Keratinocyte (primary cell): Measurements from ENCODE around the gene GHRH. TPM values are rescaled to one million over a fixed set of nuclear protein-coding genes. Genes with fewer than 3 reads are reported as not detected.

Experiments
- DNase-seq: peaks from one replicate; pipeline ENCODE4 v3.0.0-alpha.2; 2011; ENCODE audit warnings: low read depth, missing footprints, low spot score
- FAIRE-seq: peaks from 2 replicates; lab custom pipeline; 2011; peaks lifted over from hg19 to GRCh38; lab: Jason Lieb, UNC
- H2AFZ ChIP-seq: 2 replicates; pipeline ENCODE4 v1.6.0; 2012; ENCODE audit warnings: low read length, control low read depth, inconsistent platforms; ENCODE audit not compliant: control insufficient read depth
- H3K27ac ChIP-seq: 2 replicates; pipeline ENCODE4 v1.5.1; 2011; ENCODE audit warnings: low read length; ENCODE audit not compliant: control insufficient read depth, insufficient read depth
- H3K27me3 ChIP-seq: 3 replicates; pipeline ENCODE4 v1.6.0; 2011; ENCODE audit warnings: low read length; ENCODE audit not compliant: control insufficient read depth, insufficient read depth; ENCODE audit errors: extremely low read depth
- H3K36me3 ChIP-seq, 2 experiments: 2 replicates in 1 of 2; 3 replicates in 1 of 2; pipeline ENCODE4 v1.5.1; 2011; ENCODE audit warnings: low read length in 2 of 2, mild to moderate bottlenecking in 1 of 2; ENCODE audit not compliant: control insufficient read depth in 2 of 2, insufficient read depth in 2 of 2; ENCODE audit errors: extremely low read depth in 1 of 2
- H3K4me1 ChIP-seq: 3 replicates; pipeline ENCODE4 v1.5.1; 2011; ENCODE audit warnings: low read length; ENCODE audit not compliant: control insufficient read depth, insufficient read depth; ENCODE audit errors: extremely low read depth
- H3K4me2 ChIP-seq: 3 replicates; pipeline ENCODE4 v1.6.0; 2011; ENCODE audit warnings: low read depth, low read length; ENCODE audit not compliant: control insufficient read depth, insufficient read depth; ENCODE audit errors: extremely low read depth
- H3K4me3 ChIP-seq, 3 experiments: fragments of 200-600 bp in 1 of 3; sonication (generic) in 1 of 3; 2 replicates in 2 of 3; 3 replicates in 1 of 3; pipeline ENCODE4 v1.5.1; 2011 to 2016; ENCODE audit warnings: low read length in 3 of 3, mild to moderate bottlenecking in 3 of 3, control low read depth in 2 of 3, inconsistent platforms in 1 of 3, low read depth in 1 of 3, mixed read lengths in 1 of 3, mixed run types in 1 of 3, moderate library complexity in 1 of 3; ENCODE audit not compliant: control insufficient read depth in 2 of 3, insufficient read depth in 2 of 3; ENCODE audit errors: extremely low read depth in 1 of 3
- H3K79me2 ChIP-seq: 2 replicates; pipeline ENCODE4 v1.6.0; 2012; ENCODE audit warnings: low read length; ENCODE audit not compliant: control insufficient read depth, insufficient read depth
- H3K9ac ChIP-seq: 3 replicates; pipeline ENCODE4 v1.6.0; 2011; ENCODE audit warnings: low read length; ENCODE audit not compliant: control insufficient read depth, insufficient read depth; ENCODE audit errors: extremely low read depth
- H3K9me1 ChIP-seq: 3 replicates; pipeline ENCODE4 v1.6.0; 2011; ENCODE audit warnings: low read length; ENCODE audit not compliant: control insufficient read depth, insufficient read depth; ENCODE audit errors: extremely low read depth
- H3K9me3 ChIP-seq: 2 replicates; pipeline ENCODE4 v1.5.1; 2012; ENCODE audit warnings: low read depth, low read length; ENCODE audit not compliant: control insufficient read depth
- H4K20me1 ChIP-seq: 3 replicates; pipeline ENCODE4 v1.6.0; 2011; ENCODE audit warnings: low read length; ENCODE audit not compliant: control insufficient read depth, insufficient read depth; ENCODE audit errors: extremely low read depth
- CTCF ChIP-seq, 3 experiments: IDR thresholded peaks in 1 of 3; conservative IDR thresholded peaks in 1 of 3; optimal IDR thresholded peaks in 1 of 3; 2 replicates in 2 of 3; 3 replicates in 1 of 3; pipeline versions ENCODE3 to v1.5.1; 2011; ENCODE audit warnings: low read length in 3 of 3, mild to moderate bottlenecking in 3 of 3, moderate library complexity in 2 of 3, control low read depth in 1 of 3, inconsistent platforms in 1 of 3; ENCODE audit not compliant: insufficient read depth in 2 of 3; ENCODE audit errors: extremely low read depth in 1 of 3
- EZH2 ChIP-seq: IDR thresholded peaks from one replicate; pipeline ENCODE4 v1.6.1; 2012; ENCODE audit warnings: inconsistent platforms, mild to moderate bottlenecking, low read length, moderate library complexity
- dilution Hi-C: fragments of 300-500 bp; cut with MboI; formaldehyde crosslinking; loops from one replicate; pipeline ENCODE4 v1.7.0; 2020; ENCODE audit warnings: low sequenced_read_pairs; ENCODE audit not compliant: extremely low pct_ligation_motif_present
- polyA plus RNA-seq, 5 experiments: library from polyadenylated mRNA; depleted of rRNA in 3 of 5; stranded (reverse) in 3 of 5; stranded (forward) in 1 of 5; unstranded in 1 of 5; fragments of >200 nt; gene quantifications; 1 replicate in 1 of 5; 2 replicates in 3 of 5; 3 replicates in 1 of 5; pipeline versions ENCODE4 v1.2.1 to v1.2.3, GENCODE V29; 2011 to 2012; ENCODE audit warnings: missing spikeins in 2 of 5, low read depth in 1 of 5, low replicate concordance in 1 of 5

The GHRH gene
- polyA plus RNA-seq, 1 donor (not counting 4 experiments of a cell fraction or from before 2014, with no cell fraction given), result not detected

- Histone ChIP-seq H3K79me2 (no peaks in the 10 kb centered on the region), H3K9ac (no peak overlapping the region), H3K36me3 (no peaks in the 10 kb centered on the region), H3K27me3 (peaks cover 19% of the 10 kb centered on the region), H2AFZ (no peak overlapping the region), H4K20me1 (no peaks in the 10 kb centered on the region), H3K9me3 (peaks cover 2% of the 10 kb centered on the region), H3K9me1 (no peaks in the 10 kb centered on the region), H3K4me3 (no peak overlapping the region), H3K27ac (no peak overlapping the region), H3K4me1 (peaks cover 4% of the 10 kb centered on the region), H3K4me2 (no peak overlapping the region)
- dilution Hi-C loops, result loop anchor here (25.0 kb wide), 1 partner anchor 233 kb away; no protein-coding TSS in a partner anchor
- DNase-seq, result no peak
- TF ChIP-seq CTCF (optimal IDR thresholded peaks at IDR 0.05 in 1 of 3, IDR thresholded peaks at IDR 0.05 in 1 of 3, conservative IDR thresholded peaks at IDR 0.05 in 1 of 3; ENCODE audit: extremely low read depth in 1 of 3, insufficient read depth in 2 of 3, low read length in 3 of 3) (no peak), EZH2 (no peak)
- no peak for FAIRE-seq
Observed at GRCh38 chr20:37254114-37254878, 7.3 kb downstream of the GHRH start.

- peaks cover 9% of the 10 kb centered on the region for H3K27me3 ChIP-seq
- no peak overlapping the region for H3K4me3 ChIP-seq
- H3K4me2 ChIP-seq, result peak overlapping the region; percentile 16
- peaks cover 2% of the 10 kb centered on the region for H3K9me3 ChIP-seq
- dilution Hi-C loops, result loop anchor here (25.0 kb wide), 1 partner anchor 234 kb away; no protein-coding TSS in a partner anchor
- peaks cover 4% of the 10 kb centered on the region for H3K4me1 ChIP-seq
- no peak overlapping the region for H3K27ac ChIP-seq
- no peak overlapping the region for H3K9ac ChIP-seq
- no peaks in the 10 kb centered on the region for H4K20me1 ChIP-seq
- no peaks in the 10 kb centered on the region for H3K36me3 ChIP-seq
- TF ChIP-seq EZH2 (no peak), CTCF (optimal IDR thresholded peaks at IDR 0.05 in 1 of 3, IDR thresholded peaks at IDR 0.05 in 1 of 3, conservative IDR thresholded peaks at IDR 0.05 in 1 of 3; ENCODE audit: extremely low read depth in 1 of 3, insufficient read depth in 2 of 3, low read length in 3 of 3) (no peak)
- no peaks in the 10 kb centered on the region for H3K9me1 ChIP-seq
- H3K79me2 ChIP-seq, result no peaks in the 10 kb centered on the region
- peak overlapping the region; percentile 6 for H2AFZ ChIP-seq
- DNase-seq (no peak), FAIRE-seq (no peak)
Observed at GRCh38 chr20:37253087-37253486, 8.5 kb downstream of the GHRH start.
